DMS53 treated with DMSO at 0.1 percent for 48 hours (cell line): Measurements from ENCODE around the gene ADAP1.

Source experiments
- DNase-seq: peaks from one replicate; lab custom pipeline; 2025; ENCODE audit not compliant: unreplicated experiment; lab: John Stamatoyannopoulos, UW

Gene ADAP1

DNA sequence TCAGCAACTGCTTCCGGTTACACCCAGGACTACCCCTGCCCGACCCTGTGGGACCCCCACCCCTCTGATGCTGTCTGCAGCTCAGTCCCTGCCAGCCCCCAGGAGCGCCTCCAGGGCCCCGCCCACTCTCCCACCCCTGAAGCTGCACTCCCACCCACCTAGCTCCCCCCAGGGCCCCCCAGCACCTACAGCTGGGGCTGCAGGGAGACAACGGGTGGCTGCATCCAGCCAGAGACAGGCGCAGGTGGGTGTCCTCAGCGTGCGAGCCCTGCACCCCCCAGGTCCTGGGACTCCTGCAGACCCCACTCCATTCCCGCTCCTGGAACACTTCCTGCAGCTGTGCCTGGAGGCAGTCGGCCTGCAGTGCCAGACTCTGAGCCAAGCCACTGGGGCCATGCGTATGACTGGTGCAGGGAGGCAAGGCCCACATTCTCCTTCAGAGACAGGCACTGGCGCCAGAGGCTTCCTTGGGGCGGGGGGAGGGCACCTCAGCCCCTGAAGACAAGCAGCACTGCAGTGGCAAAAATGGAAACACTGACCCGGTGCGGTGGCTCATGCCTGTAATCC, 34.6 kb upstream of the ADAP1 start:
- DNase-seq: no peak

DNA sequence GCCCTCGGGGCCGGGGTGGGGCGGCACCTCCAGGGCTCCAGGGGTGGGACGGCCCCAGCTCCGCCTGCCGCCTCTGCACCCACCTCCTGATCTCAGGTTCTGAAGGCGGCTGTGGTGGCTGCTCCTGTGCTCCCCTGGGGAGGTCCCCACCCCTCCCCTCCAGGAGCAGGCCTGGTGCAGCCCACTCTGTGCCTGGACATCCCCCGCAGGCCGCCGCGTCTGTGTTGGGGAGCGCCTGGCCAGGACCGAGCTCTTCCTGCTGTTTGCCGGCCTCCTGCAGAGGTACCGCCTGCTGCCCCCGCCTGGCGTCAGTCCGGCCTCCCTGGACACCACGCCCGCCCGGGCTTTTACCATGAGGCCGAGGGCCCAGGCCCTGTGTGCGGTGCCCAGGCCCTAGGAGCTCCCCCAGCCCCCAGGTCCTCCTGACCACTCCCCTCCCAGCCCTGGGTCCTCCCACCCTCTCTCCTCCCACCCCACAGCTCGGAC, 34.0 kb upstream of the ADAP1 start:
- DNase-seq: no peak

DNA sequence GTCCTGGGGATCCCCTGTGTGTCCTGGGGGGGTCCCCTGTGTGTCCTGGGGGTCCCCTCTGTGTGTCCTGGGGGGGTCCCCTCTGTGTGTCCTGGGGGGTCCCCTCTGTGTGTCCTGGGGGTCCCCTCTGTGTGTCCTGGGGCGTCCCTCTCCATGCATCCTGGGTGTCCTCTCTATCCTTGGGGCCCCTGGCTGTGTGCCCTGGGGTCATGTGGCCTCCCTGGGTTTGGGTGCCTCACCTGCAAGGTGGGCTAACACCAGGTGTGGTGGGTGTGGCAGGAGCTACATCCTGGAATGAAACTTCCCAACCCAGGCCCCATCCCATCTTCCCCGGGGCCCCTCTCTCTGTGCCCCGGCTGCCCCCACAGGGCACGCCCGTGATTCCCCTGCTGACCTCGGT, 33.4 kb upstream of the ADAP1 start:
- no peak for DNase-seq

DNA sequence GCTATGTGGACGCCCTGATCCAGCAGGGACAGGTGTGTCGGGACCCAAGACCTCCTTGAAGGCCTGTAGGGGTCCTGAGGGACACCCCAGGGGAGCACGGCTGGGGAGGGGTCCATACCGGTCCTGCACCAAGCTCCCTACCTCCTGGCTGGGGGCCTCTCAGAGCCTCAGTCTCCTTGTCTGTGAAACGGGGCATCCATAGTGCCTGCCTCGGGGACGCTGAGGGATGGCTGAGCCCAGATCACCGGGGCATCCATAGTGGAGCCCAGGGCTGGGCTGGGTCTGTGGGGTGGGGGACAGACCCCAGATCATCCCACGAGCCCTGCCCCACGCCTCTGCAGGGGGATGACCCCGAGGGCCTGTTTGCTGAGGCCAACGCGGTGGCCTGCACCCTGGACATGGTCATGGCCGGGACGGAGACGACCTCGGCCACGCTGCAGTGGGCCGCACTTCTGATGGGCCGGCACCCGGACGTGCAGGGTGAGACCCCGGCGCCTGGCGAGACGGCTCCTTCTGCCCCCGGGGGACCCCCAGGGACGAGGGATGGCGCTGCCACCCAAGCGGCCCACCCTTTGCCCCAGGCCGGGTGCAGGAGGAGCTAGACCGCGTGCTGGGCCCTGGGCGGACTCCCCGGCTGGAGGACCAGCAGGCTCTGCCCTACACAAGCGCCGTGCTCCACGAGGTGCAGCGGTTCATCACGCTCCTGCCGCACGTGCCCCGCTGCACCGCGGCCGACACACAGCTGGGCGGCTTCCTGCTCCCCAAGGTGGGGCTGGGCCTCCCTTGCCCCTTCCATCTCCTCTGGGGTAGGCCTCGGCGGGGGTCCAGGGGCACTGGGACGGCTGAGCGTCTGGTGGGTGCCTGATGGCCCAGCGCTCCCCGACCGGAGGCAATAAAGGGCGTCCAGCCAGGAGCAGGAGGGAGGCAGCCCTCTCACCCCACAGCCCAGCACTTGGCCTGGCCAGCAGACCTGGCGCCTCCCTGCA, 32.6 kb upstream of the ADAP1 start:
- DNase-seq: peak; percentile 51

DNA sequence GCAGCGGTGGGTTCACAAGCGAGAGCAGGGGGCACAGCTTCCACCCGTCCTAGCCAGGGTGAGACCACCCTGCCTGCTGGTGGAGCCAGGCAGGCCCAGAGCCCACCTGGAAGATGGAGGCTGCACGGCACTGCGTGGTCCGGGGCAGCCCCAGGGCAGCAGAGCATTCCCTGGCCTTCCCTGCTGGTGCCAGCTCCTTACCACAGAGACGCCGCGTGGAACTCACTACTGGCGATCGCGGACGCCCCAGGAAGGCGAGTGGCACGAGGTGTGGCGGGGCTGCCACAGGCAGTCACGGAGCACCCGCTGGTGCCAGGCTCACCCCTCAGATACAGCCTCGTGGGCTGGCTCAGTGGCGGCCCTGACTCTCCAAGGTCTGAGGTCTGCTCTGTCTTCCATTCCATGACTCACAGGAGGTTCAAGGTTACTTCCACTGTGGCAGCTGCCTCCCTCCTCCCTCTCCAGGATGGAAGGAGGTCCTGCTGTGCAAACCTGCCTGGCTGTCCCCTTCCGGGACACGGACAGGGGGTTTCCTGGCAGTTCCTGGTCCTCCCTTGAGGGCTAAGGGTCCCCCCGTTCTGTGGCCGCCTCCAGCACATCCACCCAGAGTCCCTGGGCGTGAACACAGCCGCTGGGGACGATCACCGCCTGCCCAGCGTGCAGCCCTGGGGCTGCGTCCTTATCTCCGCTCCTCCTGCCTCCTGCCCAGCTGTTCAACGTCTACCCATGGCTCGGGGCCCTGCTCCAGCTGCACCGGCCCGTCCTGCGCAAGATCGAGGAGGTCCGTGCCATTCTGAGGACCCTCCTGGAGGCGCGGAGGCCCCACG, 31.6 kb upstream of the ADAP1 start:
- DNase-seq: peak; percentile 18

DNA sequence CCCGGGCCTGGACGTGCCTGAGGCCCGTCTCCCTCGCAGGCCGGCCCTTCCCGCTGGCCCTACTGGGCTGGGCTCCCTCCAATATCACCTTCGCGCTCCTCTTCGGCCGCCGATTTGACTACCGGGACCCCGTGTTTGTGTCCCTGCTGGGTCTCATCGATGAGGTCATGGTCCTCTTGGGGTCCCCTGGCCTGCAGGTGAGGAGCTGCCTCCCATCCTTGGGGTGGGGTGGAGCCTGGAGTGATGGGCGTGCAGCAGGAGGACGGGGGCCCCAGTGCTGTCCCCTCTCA, 30.6 kb upstream of the ADAP1 start:
- DNase-seq: no peak

DNA sequence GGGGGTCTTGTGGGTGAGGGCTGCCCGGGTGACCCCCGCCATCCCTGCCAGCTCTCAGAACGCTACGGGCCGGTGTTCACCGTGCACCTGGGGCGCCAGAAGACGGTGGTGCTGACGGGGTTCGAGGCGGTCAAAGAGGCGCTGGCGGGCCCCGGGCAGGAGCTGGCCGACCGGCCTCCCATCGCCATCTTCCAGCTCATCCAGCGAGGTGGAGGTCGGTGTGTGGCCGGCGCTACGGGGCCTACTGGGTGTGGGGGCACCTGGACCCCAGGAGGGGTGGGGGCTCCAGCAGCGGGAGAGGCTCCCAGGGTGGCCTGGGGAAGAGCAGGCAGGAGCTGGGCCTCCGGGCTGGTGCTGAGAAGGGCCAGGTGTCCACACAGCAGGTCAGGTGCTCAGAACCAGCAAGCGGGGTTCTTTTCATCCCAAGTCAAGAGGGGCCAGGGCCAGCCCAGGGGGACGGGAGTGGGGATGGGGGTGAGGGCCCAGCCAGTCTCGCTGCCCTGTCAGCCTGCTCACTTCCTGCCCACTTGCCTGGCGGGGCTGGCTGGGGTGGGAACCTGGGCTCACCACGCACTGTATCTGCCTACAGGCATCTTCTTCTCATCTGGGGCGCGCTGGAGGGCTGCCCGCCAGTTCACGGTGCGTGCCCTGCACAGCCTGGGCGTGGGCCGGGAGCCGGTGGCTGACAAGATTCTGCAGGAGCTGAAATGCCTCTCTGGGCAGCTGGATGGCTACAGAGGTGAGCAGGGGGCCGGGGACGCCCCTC, 30.1 kb upstream of the ADAP1 start:
- no peak for DNase-seq

DNA sequence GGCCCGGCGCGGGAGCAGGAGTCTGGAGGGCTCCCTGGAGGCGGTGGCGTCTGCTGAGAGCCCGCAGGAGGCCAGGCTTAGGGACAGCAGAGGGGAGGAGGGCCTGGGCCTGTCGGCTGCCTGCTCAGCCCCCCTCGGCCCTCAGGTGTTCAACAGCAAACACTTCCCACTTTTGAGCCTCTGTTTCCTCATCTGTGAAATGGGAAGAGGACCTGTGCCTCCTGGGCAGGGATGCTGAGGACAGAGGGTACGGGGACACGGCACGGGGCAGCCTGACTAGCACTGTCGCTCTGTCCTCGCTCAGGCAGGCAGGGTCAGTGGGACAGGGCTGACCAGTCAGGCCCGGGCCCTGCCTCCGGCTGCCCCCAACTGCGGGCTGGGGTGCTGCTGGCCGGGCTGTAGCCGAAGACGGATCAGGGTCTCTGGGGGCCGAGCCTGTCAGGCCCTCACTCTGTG, 29.2 kb upstream of the ADAP1 start:
- DNase-seq: no peak

DNA sequence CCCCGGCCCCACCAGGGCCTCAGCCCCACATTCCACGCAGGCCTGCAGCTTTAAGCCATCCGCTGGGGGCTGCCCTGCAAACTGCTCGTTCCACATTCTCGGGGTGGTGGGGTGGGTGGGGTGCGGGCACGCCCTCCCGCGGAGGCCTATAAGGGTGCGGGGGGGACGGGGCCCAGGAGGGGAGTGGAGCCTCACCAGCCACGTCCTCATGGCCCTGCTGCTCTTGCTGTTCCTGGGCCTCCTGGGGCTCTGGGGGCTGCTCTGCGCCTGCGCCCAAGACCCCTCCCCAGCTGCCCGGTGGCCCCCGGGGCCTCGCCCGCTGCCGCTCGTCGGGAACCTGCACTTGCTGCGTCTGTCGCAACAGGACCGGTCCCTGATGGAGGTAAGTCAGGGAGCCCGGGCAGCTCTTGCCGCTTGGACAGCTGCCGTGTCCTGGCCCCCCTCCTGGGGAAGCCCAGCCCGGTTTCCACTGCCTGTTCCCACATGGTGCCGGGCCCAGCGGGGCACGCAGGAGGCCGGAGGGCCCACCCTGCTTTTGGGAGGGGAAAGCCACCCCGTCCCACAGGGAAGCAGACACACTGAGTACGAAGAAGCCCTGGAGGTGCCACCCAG, 28.6 kb upstream of the ADAP1 start, which contains the start of gene CYP2W1:
TSS of gene CYP2W1 (plus strand) at position 178 of the 612 bp plus-strand sequence. CDS start at position 209, 31 bp downstream.
- no peak for DNase-seq

DNA sequence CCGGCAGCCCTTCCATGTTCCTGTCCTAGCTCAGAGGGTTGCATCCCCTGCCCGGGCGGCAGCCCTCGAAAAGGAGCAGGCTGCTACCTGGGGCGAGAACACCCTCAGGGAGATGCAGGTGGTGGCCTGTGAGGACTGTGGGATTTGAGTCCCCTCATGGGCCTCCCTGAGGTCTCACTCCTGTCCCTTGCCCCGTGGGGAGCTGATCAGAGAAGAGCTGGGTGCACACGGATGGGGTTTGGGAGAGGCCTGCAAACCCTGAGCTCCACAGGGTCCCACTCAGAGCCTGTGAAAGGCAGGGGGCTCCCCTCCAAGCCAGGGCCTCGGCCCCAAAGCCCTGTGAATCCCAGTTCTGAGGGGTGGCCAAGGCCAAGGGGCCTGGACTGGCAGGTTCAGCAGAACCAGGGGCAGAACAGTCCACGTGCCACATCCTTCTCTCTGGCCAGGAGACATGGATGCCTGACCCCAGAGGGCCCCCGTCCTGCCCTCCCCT, 28.1 kb upstream of the ADAP1 start:
- DNase-seq: no peak

DNA sequence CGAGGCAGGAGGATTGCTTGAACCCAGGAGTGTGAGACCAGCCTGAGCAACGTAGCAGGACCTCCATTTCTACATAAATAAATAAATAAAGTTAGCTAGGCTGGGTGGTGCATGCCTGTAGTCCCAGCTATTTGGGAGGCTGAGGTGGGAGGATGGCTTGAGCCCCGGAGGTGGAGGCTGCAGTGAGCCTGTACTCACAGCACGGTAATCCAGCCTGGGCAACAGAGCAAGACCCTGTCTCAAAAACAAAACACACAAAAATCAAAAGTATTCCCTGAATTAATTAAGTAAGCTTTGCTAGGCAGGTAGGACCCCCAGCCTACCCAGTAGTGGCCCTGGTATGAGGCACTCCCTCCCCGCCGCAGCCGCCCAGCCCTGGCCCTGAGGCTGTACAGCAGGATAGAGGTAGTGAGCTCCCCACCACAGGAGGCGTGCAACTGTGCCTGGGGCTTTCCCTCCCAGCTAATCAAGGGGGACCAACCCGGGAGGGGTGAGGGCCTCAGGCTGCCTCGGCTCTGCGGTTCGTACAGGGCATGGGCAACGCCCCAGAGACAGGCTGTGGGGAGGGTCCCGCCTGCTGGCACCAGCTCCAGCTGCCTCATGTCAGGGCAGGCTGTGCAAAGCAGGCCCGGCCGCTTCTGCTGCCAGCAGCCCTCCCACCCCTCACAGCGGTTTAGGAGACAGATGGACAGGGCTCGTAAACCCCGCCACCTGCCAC, 27.5 kb upstream of the ADAP1 start:
- no peak for DNase-seq

DNA sequence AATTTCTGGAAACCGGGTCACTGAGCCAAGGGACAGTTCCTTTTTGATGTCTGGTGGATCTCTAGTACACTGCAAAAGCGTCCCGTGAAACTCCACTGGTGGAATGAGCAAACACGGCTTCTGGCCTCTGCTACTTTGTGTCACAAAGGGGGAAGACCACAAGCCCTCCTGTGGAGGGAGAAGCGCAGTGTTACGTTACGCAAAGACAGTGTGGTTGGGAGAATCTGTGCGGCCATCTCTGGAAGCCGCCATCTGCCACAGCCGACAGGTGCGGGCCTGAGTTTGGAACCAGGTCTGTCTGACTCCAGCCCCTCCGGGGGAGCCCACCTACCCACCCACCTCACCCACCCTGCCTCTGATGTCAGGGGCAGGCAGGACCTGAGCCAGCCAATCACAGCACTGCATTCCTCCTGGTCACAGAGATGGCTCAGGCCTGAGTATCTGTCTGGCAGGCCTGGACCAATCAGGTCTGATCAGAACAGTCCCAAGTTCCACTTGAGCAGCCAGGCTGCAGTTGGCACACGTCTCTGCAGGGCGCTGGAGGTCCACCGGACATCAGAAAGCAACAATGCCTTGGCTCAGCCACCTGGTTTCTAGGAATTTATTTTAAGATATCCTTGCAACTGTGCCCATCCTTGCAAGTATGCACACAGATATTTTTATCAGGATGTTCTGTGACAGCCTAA, 25.5 kb upstream of the ADAP1 start:
- DNase-seq: no peak

DNA sequence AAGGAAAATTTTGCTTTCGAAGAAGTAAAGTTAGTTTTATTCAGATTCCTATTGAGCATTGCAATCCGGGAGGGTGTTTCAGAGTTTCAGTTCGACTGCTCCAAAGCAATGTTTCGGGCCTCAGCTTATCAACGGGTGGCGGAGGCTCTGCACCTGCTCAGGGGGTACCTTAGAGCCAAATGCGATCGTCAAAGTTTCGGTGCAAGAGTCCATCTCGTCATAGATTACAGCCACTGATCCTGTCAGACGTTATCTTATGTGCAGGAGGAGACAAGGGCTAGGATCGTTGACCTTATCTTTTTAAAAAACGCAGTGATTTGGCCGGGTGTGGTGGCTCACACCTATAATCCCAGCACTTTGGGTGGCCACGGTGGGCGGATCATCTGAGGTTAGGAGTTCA, 24.7 kb upstream of the ADAP1 start:
- DNase-seq: no peak

DNA sequence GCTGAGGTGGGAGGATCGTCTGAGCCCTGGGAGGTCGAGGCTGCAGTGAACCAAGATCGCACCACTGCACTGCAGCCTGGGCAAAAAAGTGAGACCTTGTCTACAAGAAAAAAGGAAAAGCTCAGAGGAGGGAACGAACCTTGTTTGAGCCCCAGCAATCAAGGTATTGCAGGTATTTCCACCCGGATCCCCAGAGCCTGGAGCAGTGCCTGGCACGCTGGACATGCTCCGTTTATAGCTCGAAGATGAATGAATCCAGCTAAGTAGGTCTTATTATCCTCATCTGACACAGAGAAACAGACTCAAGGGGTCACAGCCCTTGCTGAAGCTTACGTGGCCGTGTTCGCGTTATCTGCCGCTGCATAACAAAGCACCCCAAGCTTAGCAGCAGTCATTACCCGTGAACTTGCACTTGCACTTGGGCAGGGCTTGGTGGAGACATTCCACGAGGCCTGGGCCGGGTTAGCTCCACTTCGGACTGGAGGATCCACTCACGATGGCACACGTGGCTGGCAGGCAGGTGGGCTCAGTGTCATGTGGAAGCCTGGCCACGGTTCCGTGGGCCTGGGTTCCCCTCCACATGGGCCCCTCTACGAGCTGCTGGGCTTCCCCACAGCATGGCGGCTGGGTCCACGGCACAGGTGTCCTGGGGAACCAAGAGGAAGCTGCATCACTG, 24.1 kb upstream of the ADAP1 start:
- no peak for DNase-seq

DNA sequence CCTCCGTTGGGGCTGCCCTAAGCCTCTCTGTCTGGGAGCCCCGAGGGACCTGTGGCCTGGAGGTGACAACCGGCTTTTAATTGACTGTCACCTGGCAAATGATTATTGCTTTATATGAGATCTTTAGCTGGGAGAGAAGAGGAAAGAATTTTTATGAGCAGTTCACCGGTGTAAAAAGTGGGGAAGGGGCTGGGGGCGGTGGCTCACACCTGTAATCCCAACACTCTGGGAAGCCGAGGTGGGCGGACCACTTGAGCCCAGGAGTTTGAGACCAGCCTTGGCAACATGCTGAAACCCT, 23.5 kb upstream of the ADAP1 start:
- DNase-seq: no peak

DNA sequence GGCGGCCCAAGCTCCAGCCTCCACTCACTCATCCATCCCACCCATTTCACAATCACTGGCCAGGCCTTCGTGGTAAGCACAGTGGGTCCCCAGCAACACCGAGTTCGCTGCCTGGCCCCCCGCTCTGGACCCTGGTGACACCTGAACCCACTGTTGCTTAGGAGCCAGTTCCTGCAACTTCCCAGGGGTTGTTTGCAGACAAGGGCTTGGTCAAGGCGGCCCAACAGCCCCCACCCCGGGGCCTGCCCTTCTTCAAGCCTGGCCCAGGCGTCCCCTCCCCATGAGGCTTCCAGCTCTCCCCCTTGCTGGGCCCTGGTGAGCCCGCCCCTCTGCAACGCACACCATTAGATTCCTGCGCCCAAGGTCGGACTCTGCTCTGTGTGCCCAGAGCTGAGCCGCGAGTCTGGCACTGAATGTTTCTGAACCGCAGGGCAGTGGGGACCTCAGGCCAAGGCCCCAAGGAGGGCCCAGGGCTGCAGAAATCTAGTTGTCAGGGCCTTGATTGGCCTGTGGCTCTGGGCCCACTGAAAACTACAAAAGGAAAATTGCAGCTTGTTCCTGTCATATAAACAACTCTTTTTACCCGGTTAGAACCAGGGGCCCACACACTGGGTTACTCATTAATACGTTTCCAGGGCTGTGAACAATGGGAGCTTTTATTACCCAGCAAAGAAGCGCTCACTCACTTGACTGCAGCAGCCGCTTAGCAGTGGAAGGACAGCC, 23.0 kb upstream of the ADAP1 start:
- peak; percentile 66 for DNase-seq

DNA sequence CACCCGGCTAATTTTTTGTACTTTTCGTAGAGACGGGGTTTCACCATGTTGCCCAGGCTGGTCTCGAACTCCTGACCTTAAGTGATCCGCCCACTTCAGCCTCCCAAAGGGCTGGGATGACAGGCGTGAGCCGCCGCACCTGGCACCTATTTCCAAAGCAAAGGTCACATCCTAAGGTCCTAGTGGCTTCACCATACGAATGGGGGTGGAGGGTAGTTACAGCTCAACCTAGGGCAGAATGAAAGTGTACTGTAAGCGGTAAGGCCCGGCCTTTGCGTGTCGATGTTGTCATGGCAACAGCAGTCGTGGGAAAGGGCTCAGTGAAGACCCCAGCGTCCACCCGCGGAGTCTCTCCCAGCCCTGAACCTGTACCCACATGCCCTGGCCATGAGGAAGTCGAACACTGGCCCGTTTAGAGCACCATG, 22.4 kb upstream of the ADAP1 start:
- DNase-seq: no peak
